Measurements from ENCODE around the gene ST14.
"Not testable (repeated sequence)": the region's sequence is repeated elsewhere in the genome, so short reads cannot be mapped to it uniquely, and the experiment has no call there.

Gene ST14

DNA sequence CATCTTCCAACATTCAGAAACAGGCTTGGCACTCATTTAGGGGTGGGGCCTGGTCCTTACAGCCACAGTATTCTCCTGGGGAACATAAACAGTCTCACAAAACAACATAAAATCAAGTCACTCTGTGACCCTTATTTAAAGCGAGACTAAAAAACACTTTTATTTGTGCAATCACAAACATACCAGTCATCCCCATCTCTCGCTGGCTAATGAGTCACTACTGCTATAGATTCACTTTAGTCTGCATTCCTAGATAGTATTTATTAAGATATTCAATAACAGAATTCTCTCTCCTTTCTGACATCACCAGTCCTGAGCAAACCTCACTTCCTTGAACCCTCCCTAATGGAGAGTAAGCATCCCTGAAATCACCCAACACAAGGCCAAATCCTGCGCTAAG, 87.2 kb downstream of the ST14 start:
- DNase-seq (ENCODE audit: low read depth, low spot score), result no peak
- H3K4me3 ChIP-seq (ENCODE audit: low read length), result no peak overlapping the region

DNA sequence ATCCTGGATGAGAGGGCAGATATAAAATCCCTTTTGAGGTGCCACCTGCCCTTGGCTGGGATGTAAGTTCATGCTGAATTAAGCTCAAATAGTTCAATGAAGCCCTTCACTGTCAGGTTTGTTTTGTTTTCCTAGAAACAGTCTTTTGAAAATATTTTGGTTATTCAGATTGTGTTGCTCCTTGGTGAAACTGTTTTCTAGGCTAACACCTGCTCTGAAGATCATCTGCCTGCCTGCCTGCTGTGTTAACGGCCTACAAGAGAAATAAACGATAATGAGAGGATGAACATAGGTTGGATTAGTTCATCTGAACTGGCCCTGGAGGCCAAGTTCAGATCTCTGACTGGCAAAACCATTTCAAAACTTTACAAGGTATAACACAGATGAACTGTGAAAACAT, 87.7 kb downstream of the ST14 start:
- no peak overlapping the region for H3K4me3 ChIP-seq (ENCODE audit: low read length)
- no peak for DNase-seq (ENCODE audit: low read depth, low spot score)

DNA sequence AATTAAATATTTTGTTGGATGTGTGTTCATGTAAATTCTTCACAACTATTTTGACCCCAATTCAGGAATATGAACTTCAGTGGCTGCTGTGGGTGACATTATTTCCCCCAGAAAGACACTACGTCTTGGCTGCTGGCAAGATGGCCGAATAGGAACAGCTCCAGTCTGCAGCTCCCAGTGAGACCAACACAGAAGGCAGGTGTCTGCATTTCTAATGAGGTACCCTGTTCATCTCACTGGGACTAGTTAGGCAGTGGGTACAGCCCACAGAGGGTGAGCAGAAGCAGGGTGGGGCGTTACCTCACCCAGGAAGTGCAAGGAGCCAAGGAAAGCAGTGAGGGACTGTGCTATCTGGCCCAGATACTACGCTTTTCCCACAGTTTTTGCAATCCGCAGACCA, 89.8 kb downstream of the ST14 start:
- DNase-seq (ENCODE audit: low read depth, low spot score), result no peak

DNA sequence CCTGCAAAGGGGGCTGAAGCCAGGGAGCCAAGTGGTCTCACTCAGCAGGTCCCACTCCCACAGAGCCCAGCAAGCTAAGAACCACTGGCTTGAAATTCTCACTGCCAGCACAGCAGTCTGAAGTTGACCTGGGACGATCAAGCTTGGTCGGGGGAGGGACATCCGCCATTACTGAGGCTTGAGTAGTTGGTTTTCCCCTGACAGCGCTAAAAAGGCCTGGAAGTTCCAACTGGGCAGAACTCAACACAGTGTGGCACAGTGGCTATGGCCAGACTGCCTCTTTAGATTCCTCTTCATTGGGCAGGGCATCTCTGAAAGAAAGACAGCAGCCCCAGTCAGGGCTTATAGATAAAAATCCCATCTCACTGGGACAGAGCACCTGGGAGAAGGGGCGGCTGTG, 90.3 kb downstream of the ST14 start:
- DNase-seq (ENCODE audit: low read depth, low spot score); H3K4me3 ChIP-seq (ENCODE audit: low read length): not testable (repeated sequence)

More for the DNA sequence above, 89.8 kb downstream of the ST14 start:
- no peak overlapping the region for H3K4me3 ChIP-seq (ENCODE audit: low read length)

DNA sequence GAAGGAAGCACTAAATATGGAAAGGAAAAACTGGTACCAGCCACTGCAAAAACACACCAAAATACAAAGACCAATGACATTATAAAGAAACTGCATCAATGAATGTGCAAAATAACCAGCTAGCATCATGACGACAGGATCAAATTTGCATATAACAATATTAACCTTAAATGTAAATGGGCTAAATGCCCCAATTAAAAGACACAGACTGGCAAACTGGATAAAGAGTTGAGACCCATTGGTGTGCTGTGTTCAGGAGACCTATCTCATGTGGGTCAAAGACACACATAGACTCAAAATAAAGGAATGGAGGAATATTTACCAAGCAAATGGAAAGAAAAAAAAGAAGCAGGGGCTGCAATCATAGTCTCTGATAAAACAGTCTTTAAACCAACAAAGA, 92.2 kb downstream of the ST14 start:
- H3K4me3 ChIP-seq (ENCODE audit: low read length); DNase-seq (ENCODE audit: low read depth, low spot score): not testable (repeated sequence)
